ENCODE results near the gene NLN. TPM values are rescaled to one million over a fixed set of nuclear protein-coding genes. Genes with fewer than 3 reads are reported as not detected.

Gene NLN
- total and polyA plus RNA-seq, 4 donors: 13.4 to 26.4 (median 19.1) TPM

GRCh38 chr5:65812648-65813047, 90.6 kb downstream of the NLN start:
- no peak for DNase-seq (ENCODE audit: low spot score)
- TF ChIP-seq RAD21 (IDR thresholded peaks at IDR 0.05): peak in 1 of 2 donors; percentile 20
- no peak for TF ChIP-seq ZBTB33 (IDR thresholded peaks at IDR 0.05)
- TF ChIP-seq NR2F2 (IDR thresholded peaks at IDR 0.05): no peak
- no peak for TF ChIP-seq FOXA1 (IDR thresholded peaks at IDR 0.05)
- TF ChIP-seq HNF4G (IDR thresholded peaks at IDR 0.05): no peak
- TF ChIP-seq FOXA2 (IDR thresholded peaks at IDR 0.05): no peak
- TF ChIP-seq ATF3 (IDR thresholded peaks at IDR 0.05): no peak
- no peak for TF ChIP-seq CTCF (IDR thresholded peaks at IDR 0.05; ENCODE audit: low read depth, low read length, missing input control)
- no peak for TF ChIP-seq REST (IDR thresholded peaks at IDR 0.05)
- peak; percentile 14 to 32 for TF ChIP-seq HNF4A (conservative IDR thresholded peaks at IDR 0.05)
- TF ChIP-seq SP1 (IDR thresholded peaks at IDR 0.05): no peak
- no peak for TF ChIP-seq YY1 (IDR thresholded peaks at IDR 0.05)
- no peak for TF ChIP-seq JUND (IDR thresholded peaks at IDR 0.05)
- H3K9me3 ChIP-seq (ENCODE audit: control insufficient read depth in 4 of 4, low read length in 3 of 4): no peaks in the 10 kb centered on the region
- H3K4me3 ChIP-seq (ENCODE audit: low read depth in 1 of 3, low read length in 3 of 3): no peak overlapping the region
- H3K9ac ChIP-seq (ENCODE audit: low read depth in 1 of 2, low read length in 2 of 2): no peak overlapping the region
- no peak overlapping the region for H3K27ac ChIP-seq (ENCODE audit: low read depth in 1 of 2, low read length in 2 of 2)
- peaks cover 2 to 10% (median 5%) of the 10 kb centered on the region in 4 donors for H3K36me3 ChIP-seq (ENCODE audit: control insufficient read depth in 4 of 4, insufficient read depth in 3 of 4, low read depth in 1 of 4, low read length in 3 of 4)
- no peaks in the 10 kb centered on the region for H3K27me3 ChIP-seq (ENCODE audit: control insufficient read depth in 4 of 4, insufficient read depth in 4 of 4, low read length in 3 of 4)
- 58% methylated on average over 2 of the region's 2 CpGs for WGBS
- no peaks in the 10 kb centered on the region for H3K4me1 ChIP-seq (ENCODE audit: control insufficient read depth in 4 of 4, insufficient read depth in 4 of 4, low read length in 3 of 4)

GRCh38 chr5:65813174-65813573, 91.2 kb downstream of the NLN start:
- peaks cover 2 to 10% (median 5%) of the 10 kb centered on the region in 4 donors for H3K36me3 ChIP-seq (ENCODE audit: control insufficient read depth in 4 of 4, insufficient read depth in 3 of 4, low read depth in 1 of 4, low read length in 3 of 4)
- no peaks in the 10 kb centered on the region for H3K4me1 ChIP-seq (ENCODE audit: control insufficient read depth in 4 of 4, insufficient read depth in 4 of 4, low read length in 3 of 4)
- DNase-seq (ENCODE audit: low spot score): no peak
- H3K9me3 ChIP-seq (ENCODE audit: control insufficient read depth in 4 of 4, low read length in 3 of 4): no peaks in the 10 kb centered on the region
- no peak overlapping the region for H3K27ac ChIP-seq (ENCODE audit: low read depth in 1 of 2, low read length in 2 of 2)
- no peak overlapping the region for H3K4me3 ChIP-seq (ENCODE audit: low read depth in 1 of 3, low read length in 3 of 3)
- H3K27me3 ChIP-seq (ENCODE audit: control insufficient read depth in 4 of 4, insufficient read depth in 4 of 4, low read length in 3 of 4): no peaks in the 10 kb centered on the region
- no peak overlapping the region for H3K9ac ChIP-seq (ENCODE audit: low read depth in 1 of 2, low read length in 2 of 2)
- TF ChIP-seq MAX (IDR thresholded peaks at IDR 0.05) (no peak), HNF4A (conservative IDR thresholded peaks at IDR 0.05) (no peak), ZBTB33 (IDR thresholded peaks at IDR 0.05) (no peak), JUND (IDR thresholded peaks at IDR 0.05) (no peak), HNF4G (IDR thresholded peaks at IDR 0.05) (no peak), EGR1 (IDR thresholded peaks at IDR 0.05; ENCODE audit: low read depth in 2 of 2) (no peak), RXRA (IDR thresholded peaks at IDR 0.05) (no peak), CTCF (IDR thresholded peaks at IDR 0.05; ENCODE audit: low read depth, low read length, missing input control) (no peak), YY1 (IDR thresholded peaks at IDR 0.05) (no peak), ATF3 (IDR thresholded peaks at IDR 0.05) (no peak), FOXA2 (IDR thresholded peaks at IDR 0.05) (no peak)

Data from liver (tissue), 9 donors.